Activated CD8-positive, alpha-beta memory T cell treated with anti-CD3 and anti-CD28 coated beads, Interleukin-2, amount 10 ng/mL, durations not matched to agents 7 days and 5 days (primary cell): ENCODE results near the gene CABLES2. TPM values are rescaled to one million over a fixed set of nuclear protein-coding genes. Genes with fewer than 3 reads are reported as not detected.
A peak's percentile ranks its signal among the peaks of the same experiment; 100 is the strongest.

ENCODE experiments used
- ATAC-seq: fragments of 150-1000 bp; cut with Tn5 transposase; one replicate; pipeline ENCODE4 v1.10.0; 2021; ENCODE audit warnings: moderate library complexity
- CTCF ChIA-PET: fragments of 350-600 bp; sonication (Branson Sonifier 250); formaldehyde crosslinking; loops from one replicate; lab custom pipeline; 2021; ENCODE audit warnings: antibody characterized with exemption; lab: Charles Lee
- DNase-seq: peaks from one replicate; pipeline ENCODE4 v3.0.0-alpha.2; 2020
- H3K27ac Mint-ChIP-seq: one replicate; pipeline ENCODE4 v1.8.0; 2021; ENCODE audit warnings: mild to moderate bottlenecking, mixed read lengths
- H3K27me3 Mint-ChIP-seq: one replicate; pipeline ENCODE4 v1.8.0; 2021; ENCODE audit warnings: mixed read lengths
- H3K36me3 Mint-ChIP-seq: one replicate; pipeline ENCODE4 v1.8.0; 2021; ENCODE audit warnings: mild to moderate bottlenecking, mixed read lengths
- H3K4me1 Mint-ChIP-seq: one replicate; pipeline ENCODE4 v1.8.0; 2021; ENCODE audit warnings: mixed read lengths
- H3K4me3 Mint-ChIP-seq: one replicate; pipeline ENCODE4 v1.8.0; 2021; ENCODE audit warnings: mild to moderate bottlenecking, moderate library complexity, mixed read lengths
- H3K9me3 Mint-ChIP-seq: one replicate; pipeline ENCODE4 v1.8.0; 2022; ENCODE audit warnings: low read depth, mixed read lengths
- total RNA-seq, 2 experiments: library from RNA; stranded (reverse); gene quantifications; one replicate each; pipeline ENCODE4 v1.2.3, GENCODE V29; 2021

Gene CABLES2
- total RNA-seq, 2 experiments from 2014 or later = 15.6 to 16.5 TPM

DNA sequence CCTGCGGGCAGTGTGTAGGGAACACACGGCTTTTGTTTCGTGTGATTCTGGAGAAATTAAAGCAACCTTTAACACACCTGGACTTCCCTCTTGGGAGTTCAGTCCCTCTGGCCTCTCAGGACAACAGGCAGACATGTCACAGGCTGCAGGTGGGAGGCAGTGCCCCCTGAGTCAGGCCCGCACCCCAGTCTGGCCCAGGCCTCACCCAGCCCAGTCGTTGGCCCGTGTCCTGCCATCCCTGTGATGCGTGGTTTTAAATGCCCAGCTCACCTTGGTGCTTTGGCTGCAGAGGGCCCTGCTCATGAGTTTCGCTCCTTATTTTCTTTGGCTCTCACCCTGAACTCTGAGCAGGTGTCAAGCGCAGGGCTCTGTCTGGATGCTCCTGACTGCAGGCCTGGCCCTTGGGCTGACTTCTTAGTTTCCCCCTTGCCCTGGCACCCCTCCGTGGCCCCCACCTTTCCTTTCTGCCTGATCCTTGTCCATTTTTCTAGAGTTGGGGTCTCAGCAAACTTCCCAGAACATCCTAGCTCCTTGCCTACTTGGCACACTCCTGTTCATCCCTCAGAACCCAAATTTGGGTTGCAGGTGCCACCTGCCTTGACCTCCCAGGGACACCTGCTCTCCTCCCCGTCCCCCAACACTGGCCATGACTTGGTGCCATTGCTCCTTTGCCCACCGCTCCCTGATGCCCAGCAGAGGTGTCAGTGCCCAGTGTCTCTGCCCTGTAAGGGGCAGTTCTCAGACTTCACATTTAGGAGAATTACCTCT lies 2.2 kb upstream of the CABLES2 start:
- CTCF ChIA-PET = interaction anchor here (0.9 to 2.7 kb wide), 16 partner anchors 9 to 399 kb away, joined by 3 to 24 read pairs (median 4); partner anchors contain the start of gene MRGBP
- H3K36me3 Mint-ChIP-seq = no peaks in the 10 kb centered on the region
- peaks cover 24% of the 10 kb centered on the region for H3K4me1 Mint-ChIP-seq
- no peaks in the 10 kb centered on the region for H3K9me3 Mint-ChIP-seq
- DNase-seq (no peak), ATAC-seq (no peak)
- H3K4me3 Mint-ChIP-seq = no peak overlapping the region
- peak overlapping the region; percentile 52 for H3K27ac Mint-ChIP-seq
- H3K27me3 Mint-ChIP-seq = peaks cover 4% of the 10 kb centered on the region

DNA sequence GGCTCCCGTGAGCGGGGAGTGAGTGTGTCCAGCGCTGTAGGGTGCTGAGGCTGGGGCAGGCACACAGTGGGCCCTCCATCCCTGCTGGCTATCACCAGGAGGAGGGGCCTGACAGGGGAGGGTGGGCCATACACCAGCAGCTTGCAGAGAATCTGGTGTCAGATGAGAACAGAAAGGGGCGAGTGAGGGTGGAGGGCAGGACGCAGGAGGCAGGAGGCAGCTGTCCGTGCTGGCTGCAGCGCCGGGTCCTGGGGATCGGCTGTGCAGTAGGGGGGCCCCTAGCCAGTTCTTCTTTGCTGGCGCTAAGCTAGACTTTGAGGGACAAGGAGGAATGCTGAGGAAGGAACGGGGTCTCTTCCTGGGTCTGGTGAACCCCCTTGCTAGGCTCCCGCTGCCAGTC lies 1.6 kb upstream of the CABLES2 start:
- no peak overlapping the region for H3K27ac Mint-ChIP-seq
- CTCF ChIA-PET = interaction anchor here (1.1 to 2.7 kb wide), 4 partner anchors 9 to 209 kb away, joined by 3 to 24 read pairs (median 3); no protein-coding TSS in a partner anchor
- H3K27me3 Mint-ChIP-seq = peaks cover 4% of the 10 kb centered on the region
- H3K36me3 Mint-ChIP-seq = no peaks in the 10 kb centered on the region
- ATAC-seq (no peak), DNase-seq (no peak)
- no peaks in the 10 kb centered on the region for H3K9me3 Mint-ChIP-seq
- no peak overlapping the region for H3K4me3 Mint-ChIP-seq
- H3K4me1 Mint-ChIP-seq = peaks cover 26% of the 10 kb centered on the region

DNA sequence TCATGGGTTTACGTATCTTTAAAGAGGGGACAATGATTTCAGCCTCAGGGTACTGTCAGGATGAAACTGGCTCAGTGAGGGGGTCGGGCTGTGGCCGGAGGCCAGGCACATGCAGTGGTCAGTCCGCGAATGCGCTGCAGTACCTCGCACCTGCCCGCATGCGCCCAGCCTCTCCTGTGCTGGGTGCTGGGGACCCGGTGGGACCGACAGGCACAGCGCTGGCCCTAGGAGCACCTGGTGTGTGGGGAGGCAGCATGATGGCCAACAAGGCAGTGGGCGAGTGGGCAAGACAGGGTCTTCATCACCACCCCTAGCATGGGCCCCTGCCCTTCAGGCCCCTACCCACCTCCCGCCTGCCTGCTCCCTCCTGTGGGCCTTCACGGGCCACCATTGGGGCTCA lies 970 bp upstream of the CABLES2 start:
- no peaks in the 10 kb centered on the region for H3K9me3 Mint-ChIP-seq
- H3K27ac Mint-ChIP-seq = peak overlapping the region; percentile 90
- DNase-seq (no peak), ATAC-seq (no peak)
- H3K4me3 Mint-ChIP-seq = peak overlapping the region; percentile 79
- no peaks in the 10 kb centered on the region for H3K36me3 Mint-ChIP-seq
- peaks cover 4% of the 10 kb centered on the region for H3K27me3 Mint-ChIP-seq
- CTCF ChIA-PET = interaction anchor here (1.1 to 2.7 kb wide), 3 partner anchors 8 to 209 kb away, joined by 3 to 24 read pairs (median 3); no protein-coding TSS in a partner anchor
- peaks cover 27% of the 10 kb centered on the region for H3K4me1 Mint-ChIP-seq

DNA sequence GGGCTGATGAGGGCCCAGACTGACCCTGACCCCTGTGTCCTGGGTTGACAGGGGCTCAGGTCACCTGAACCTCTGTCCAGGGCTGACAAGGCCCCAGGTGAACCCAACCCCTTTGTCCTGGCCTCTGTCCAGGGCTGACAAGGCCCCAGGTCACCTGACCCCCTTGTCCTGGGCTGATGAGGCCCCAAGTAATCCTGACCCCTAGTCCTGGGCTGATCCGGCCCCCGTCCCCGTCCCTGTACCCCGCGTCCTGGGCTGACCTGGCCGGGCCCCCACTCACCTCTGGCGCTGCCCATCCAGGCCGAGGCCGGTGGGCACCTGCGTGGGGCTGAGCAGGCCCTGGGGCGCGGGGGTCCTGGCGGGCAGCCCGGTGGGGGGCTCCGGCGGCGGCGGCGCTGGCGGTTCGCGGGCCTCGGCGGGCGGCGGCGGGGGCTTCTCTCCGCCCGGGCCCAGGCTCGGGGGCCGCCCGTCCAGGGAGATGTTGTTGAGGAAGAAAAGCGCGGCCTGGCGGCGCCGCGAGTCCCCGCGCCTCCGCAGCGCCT lies 379 bp downstream of the CABLES2 start:
- peaks cover 1% of the 10 kb centered on the region for H3K36me3 Mint-ChIP-seq
- peaks cover 27% of the 10 kb centered on the region for H3K4me1 Mint-ChIP-seq
- DNase-seq (no peak), ATAC-seq (peak; percentile 2)
- peaks cover 4% of the 10 kb centered on the region for H3K27me3 Mint-ChIP-seq
- H3K27ac Mint-ChIP-seq = peak overlapping the region; percentile 40
- peak overlapping the region; percentile 71 for H3K4me3 Mint-ChIP-seq
- CTCF ChIA-PET = no interaction called here
- H3K9me3 Mint-ChIP-seq = no peaks in the 10 kb centered on the region

DNA sequence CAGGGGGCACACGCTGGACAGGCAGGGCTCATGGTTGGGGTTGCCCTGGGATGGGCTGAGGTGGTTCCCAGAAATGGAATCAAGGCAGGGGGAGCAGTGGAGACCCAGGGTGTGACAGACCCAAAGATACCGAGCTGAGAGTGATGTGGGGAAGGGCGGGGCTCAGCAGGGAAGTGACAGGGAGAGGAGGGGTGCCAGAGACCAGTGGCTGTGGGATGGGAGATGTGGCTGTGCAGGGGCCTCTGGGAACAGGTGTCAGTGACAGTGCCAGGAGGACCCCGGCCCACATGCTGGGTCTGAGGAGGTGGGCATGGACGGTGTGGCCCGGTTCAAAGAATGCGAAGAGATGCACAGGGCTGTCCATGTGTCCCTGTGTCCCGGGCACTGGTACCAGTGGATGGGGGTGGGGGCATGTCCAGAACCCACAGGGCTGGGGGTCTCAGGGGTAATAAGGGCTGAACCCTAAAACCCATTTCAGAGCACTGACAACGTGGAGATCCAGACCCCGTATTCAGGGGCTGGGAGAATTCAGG lies 1.0 kb downstream of the CABLES2 start:
- ATAC-seq = no peak
- Mint-ChIP-seq H3K4me3 (peak overlapping the region; percentile 71), H3K27me3 (peaks cover 4% of the 10 kb centered on the region), H3K9me3 (no peaks in the 10 kb centered on the region), H3K4me1 (peaks cover 27% of the 10 kb centered on the region), H3K36me3 (peaks cover 1% of the 10 kb centered on the region), H3K27ac (peak overlapping the region; percentile 63)
- DNase-seq = no peak
- CTCF ChIA-PET = interaction anchor here (1.0 kb wide), 1 partner anchor 23 kb away, joined by 3 read pairs; no protein-coding TSS in a partner anchor

DNA sequence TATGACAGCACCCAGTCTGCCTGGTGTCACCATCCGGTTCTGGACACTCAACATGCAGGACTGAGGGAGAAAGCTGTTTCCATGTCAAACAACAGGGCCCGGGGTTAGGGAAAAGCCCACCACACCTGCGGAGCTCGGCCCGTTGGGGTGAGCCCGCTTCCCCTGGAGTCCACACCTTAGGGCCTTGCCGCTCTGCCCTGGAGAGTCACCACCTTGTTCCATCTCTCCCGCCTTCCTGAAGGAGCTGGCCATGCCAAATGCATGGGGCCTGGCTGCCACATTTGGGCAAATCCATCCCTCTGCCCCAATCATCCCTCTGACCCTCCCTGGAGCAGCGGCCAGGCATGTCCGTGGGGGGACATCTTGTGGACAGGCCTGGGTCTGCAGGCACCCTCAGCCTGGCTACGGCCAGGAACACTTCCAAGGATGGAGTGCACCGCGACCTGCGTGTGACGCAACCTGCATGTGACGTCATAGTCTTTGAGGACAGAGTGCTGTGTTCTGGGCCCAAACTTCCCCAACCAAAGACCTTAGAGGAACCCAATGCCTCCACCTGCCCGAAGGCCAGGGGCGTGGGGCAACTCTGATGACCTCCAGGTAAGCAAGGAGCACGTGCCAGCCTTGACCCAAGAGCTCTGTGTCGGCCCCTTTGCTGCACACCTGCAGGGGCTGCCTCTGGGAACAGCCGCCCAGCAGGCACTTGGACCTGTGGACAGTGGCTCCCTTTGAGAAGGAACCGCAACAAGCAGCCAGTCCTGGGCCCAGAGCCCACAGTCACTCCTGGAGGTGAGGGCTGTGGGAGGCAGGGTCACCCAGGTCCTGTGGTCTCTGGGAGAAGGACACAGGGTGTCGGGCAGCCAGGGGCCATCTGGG lies 1.7 kb downstream of the CABLES2 start:
- Mint-ChIP-seq H3K27me3 (peaks cover 4% of the 10 kb centered on the region), H3K4me1 (peaks cover 27% of the 10 kb centered on the region), H3K4me3 (peak overlapping the region; percentile 71), H3K9me3 (no peaks in the 10 kb centered on the region), H3K27ac (peak overlapping the region; percentile 63), H3K36me3 (peaks cover 4% of the 10 kb centered on the region)
- DNase-seq (no peak), ATAC-seq (no peak)
- CTCF ChIA-PET = interaction anchor here (1.0 kb wide), 1 partner anchor 22 kb away, joined by 3 read pairs; no protein-coding TSS in a partner anchor

DNA sequence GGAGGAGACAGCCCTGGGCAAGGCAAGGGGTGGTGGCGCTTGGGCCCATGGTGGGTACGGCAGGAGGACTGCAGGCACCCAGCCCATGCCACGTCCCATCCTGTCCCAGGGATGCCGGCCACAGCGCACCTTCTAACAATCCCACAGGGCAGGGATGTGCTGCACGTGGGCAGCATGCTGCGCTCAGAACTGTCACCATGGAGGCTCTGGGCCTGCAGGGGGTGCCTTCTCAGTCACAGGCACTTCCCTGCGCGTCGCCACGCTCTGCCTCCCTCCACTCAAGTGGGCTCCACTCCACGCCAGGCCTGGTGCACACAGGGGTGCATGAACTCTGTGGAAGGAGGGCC lies 2.4 kb downstream of the CABLES2 start:
- Mint-ChIP-seq H3K36me3 (peaks cover 5% of the 10 kb centered on the region), H3K9me3 (no peaks in the 10 kb centered on the region), H3K27me3 (peaks cover 4% of the 10 kb centered on the region), H3K27ac (no peak overlapping the region), H3K4me1 (peaks cover 22% of the 10 kb centered on the region), H3K4me3 (no peak overlapping the region)
- no peak for DNase-seq
- CTCF ChIA-PET = no interaction called here
- ATAC-seq = no peak

DNA sequence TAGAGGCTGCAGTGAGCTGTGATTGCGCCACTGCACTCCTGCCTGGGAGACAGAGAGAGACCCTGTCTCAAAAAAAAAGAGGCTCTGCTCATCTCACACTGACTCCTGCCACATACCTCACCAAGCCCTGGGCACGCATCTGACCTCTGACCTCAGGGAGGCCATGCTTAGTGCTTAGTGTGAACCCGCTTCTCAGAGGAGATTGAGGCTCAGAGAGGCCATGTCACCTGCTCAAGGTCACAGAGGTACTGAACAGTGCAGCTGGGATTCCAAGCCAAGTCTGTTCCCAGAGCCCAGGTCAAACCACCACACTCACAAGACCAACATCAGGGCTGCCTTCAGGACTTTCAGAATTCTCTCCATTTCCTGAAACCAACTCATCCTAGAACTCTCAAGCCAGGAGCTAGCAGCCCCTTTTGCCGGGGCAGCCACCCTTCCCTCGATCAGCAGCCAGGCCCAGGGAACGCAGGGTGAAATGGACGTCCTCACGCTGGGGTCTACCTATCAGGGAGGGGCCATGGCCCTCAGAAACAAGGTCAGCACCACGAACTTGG lies 2.9 kb downstream of the CABLES2 start:
- no peaks in the 10 kb centered on the region for H3K9me3 Mint-ChIP-seq
- DNase-seq = no peak
- no peak overlapping the region for H3K27ac Mint-ChIP-seq
- ATAC-seq = no peak
- peaks cover 22% of the 10 kb centered on the region for H3K4me1 Mint-ChIP-seq
- peaks cover 6% of the 10 kb centered on the region for H3K36me3 Mint-ChIP-seq
- no peaks in the 10 kb centered on the region for H3K27me3 Mint-ChIP-seq
- CTCF ChIA-PET = no interaction called here
- no peak overlapping the region for H3K4me3 Mint-ChIP-seq

DNA sequence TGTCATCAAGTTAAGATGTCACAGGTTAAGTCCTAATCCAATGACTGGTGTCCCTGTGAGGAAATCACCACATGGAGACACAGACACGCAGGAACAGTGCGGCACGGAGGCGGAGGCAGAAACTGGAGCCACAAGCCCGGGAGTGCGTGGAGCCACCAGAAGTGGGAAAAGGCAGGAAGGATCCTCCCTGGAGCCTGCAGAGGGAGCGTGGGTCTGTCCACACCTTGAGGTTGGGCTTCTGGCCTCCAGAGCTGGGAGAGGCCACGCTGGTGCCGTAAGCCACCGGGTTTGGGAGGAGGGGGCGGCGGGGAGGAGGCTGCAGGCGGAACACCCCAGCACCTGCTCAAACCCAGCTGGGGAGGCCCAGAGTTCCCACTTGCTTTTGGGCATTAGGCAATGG lies 3.8 kb downstream of the CABLES2 start:
- Mint-ChIP-seq H3K27ac (no peak overlapping the region), H3K4me3 (no peak overlapping the region), H3K27me3 (no peaks in the 10 kb centered on the region), H3K36me3 (peaks cover 6% of the 10 kb centered on the region), H3K9me3 (no peaks in the 10 kb centered on the region), H3K4me1 (peaks cover 22% of the 10 kb centered on the region)
- ATAC-seq = no peak
- CTCF ChIA-PET = no interaction called here
- DNase-seq = no peak

DNA sequence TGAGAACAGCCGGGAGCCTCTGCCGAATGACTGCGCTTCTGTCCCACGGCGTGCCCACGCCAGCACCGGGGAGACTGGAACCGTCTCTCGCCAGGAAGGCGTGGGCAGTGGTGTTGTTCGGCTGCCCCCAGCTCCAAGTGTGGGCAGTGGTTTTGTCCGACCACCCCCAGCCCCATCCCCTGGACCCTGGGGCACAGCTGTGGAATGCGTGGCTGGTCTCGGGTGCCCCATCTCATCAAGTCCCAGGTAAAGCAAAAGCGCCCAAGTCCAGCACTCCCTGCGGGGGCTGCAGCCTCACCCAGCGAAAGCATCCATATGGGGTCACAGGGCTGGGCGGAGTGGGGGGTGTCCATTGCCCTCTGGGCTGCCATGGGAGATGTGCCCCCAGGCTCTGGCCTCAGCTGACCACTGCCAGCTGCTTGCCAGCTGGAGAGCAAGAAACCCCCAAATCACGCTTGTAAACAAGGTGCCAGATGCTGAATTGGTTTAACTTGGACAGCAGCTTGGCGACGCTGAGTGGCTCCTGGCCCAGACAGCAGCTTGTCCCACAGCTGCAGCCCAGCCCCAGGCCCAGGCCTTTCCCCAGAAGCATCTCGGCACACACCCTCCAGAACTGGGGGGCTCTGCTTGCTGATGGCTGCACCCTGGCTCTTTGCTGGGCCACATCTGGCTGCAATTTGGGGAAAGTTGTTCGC lies 4.5 kb downstream of the CABLES2 start:
- CTCF ChIA-PET = interaction anchor here (1.4 kb wide), 1 partner anchor 102 kb away, joined by 4 read pairs; no protein-coding TSS in a partner anchor
- no peaks in the 10 kb centered on the region for H3K27me3 Mint-ChIP-seq
- peaks cover 12% of the 10 kb centered on the region for H3K36me3 Mint-ChIP-seq
- H3K4me1 Mint-ChIP-seq = peaks cover 18% of the 10 kb centered on the region
- H3K27ac Mint-ChIP-seq = no peak overlapping the region
- ATAC-seq (no peak), DNase-seq (no peak)
- H3K4me3 Mint-ChIP-seq = no peak overlapping the region
- peaks cover 6% of the 10 kb centered on the region for H3K9me3 Mint-ChIP-seq

DNA sequence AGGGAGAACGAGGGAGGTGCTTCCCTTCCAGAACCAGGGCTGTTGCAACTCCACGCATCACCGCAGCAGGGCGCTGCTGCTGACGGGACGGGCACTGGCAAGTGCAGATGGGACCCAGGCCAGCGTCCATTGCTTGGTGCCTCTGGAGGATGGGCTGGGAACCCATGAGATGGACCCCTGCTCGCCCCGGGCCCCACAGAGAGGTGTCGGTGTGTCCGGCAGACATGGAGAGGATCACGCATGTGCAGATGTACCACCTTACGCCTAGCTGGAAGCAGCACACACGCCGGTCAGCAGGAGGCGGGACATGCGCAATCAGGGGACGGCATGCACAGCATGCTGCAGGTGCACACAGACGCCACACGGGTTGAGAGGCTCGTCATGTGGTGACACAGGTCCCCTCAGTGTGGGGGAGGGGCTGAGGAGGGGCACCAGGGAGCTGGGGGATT lies 5.7 kb downstream of the CABLES2 start:
- ATAC-seq = no peak
- H3K27me3 Mint-ChIP-seq = no peaks in the 10 kb centered on the region
- H3K4me3 Mint-ChIP-seq = no peak overlapping the region
- no peak overlapping the region for H3K27ac Mint-ChIP-seq
- CTCF ChIA-PET = interaction anchor here (1.4 kb wide), 1 partner anchor 100 kb away, joined by 4 read pairs; no protein-coding TSS in a partner anchor
- peaks cover 15% of the 10 kb centered on the region for H3K4me1 Mint-ChIP-seq
- H3K9me3 Mint-ChIP-seq = peaks cover 7% of the 10 kb centered on the region
- peaks cover 13% of the 10 kb centered on the region for H3K36me3 Mint-ChIP-seq
- DNase-seq = no peak

DNA sequence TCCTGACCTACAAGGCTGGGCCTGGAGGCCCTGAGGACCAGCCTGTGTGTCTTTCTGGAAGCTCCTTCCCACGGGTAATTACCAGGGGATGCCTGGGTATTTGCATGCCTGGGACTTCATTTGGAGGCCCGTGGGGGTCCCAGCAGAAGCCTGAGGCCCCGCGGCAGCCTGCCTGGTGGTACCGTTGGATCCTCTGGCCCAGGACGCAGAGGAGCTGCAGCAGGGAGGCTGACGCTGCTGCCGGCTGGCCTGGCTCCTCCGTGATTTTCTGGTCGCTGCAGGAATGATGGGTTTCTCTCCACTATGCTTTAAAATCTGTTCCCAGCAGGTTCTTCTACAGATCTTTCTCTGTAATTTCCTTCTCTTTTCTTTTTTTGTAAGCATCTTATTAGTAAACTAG lies 6.5 kb downstream of the CABLES2 start:
- peaks cover 8% of the 10 kb centered on the region for H3K4me1 Mint-ChIP-seq

More for the DNA sequence above, 6.5 kb downstream of the CABLES2 start:
- ATAC-seq (no peak), DNase-seq (no peak)
- Mint-ChIP-seq H3K36me3 (peaks cover 13% of the 10 kb centered on the region), H3K4me3 (no peak overlapping the region), H3K27ac (no peak overlapping the region), H3K9me3 (peaks cover 7% of the 10 kb centered on the region), H3K27me3 (no peaks in the 10 kb centered on the region)
- CTCF ChIA-PET = interaction anchor here (1.6 kb wide), 1 partner anchor 8 kb away, joined by 3 read pairs; no protein-coding TSS in a partner anchor
